ENCODE results near the gene CEP120.

CEP120 gene

DNA sequence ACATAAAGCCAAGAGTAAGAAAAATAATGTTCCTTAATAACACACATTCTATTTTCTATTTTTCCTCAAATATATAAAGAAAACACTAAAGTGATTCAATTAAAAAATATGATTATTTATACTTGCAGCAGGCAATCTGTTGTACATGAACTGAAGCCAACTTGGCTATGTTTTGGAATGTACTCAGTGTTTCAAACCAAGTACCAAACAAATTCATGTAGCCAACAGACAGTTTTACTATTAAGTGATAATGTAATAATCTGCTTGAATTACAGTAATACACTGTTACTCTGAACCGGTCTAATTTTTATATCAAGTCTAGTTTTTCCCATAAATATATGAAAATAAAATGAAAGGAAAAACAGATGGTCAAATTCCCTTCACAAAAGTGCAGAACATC, 58.0 kb downstream of the CEP120 start:
- TF ChIP-seq, protein P1, sequence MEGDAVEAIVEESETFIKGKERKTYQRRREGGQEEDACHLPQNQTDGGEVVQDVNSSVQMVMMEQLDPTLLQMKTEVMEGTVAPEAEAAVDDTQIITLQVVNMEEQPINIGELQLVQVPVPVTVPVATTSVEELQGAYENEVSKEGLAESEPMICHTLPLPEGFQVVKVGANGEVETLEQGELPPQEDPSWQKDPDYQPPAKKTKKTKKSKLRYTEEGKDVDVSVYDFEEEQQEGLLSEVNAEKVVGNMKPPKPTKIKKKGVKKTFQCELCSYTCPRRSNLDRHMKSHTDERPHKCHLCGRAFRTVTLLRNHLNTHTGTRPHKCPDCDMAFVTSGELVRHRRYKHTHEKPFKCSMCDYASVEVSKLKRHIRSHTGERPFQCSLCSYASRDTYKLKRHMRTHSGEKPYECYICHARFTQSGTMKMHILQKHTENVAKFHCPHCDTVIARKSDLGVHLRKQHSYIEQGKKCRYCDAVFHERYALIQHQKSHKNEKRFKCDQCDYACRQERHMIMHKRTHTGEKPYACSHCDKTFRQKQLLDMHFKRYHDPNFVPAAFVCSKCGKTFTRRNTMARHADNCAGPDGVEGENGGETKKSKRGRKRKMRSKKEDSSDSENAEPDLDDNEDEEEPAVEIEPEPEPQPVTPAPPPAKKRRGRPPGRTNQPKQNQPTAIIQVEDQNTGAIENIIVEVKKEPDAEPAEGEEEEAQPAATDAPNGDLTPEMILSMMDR (IDR thresholded peaks at IDR 0.05; ENCODE audit: low read depth, low read length, missing control alignments), result no peak
- no peak for DNase-seq (ENCODE audit: extremely low read depth, low read depth)
- H3K4me3 ChIP-seq (replicated peaks; ENCODE audit: low read depth, low read length), result no peak overlapping the region

DNA sequence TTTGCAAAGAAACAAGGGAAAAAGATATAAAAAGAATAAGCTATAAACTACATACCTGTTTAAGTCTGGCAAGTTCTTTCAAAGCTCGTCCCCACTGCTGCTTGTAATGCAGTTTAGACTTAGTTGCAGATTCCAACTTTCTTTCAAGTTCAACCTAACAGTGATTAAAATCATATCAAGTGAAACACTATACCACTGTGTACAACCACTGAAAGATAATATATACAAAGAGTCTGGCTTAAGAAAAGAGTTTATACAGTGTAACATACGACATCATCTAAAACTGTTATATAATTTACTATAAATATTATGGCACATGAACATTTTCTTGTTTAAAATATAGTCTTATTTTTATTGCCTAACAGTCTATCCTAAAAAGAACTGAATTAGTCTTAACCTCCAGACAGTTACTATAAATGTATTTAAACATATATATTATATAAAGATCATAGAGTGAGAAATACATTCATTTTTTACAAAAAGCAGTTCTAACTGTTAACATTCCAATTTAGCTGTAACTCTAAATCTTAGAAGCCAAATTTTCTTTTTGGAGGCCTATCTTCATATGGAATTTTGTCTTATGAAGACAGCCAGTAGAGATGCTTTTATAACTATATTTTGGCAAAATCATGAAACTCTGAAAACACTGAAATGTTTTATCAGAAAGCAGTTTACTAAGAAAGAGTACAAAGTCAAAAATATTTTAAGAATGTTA, 58.6 kb downstream of the CEP120 start:
- TF ChIP-seq, protein P1 (IDR thresholded peaks at IDR 0.05; ENCODE audit: low read depth, low read length, missing control alignments), result no peak
- no peak overlapping the region for H3K4me3 ChIP-seq (replicated peaks; ENCODE audit: low read depth, low read length)
- DNase-seq (ENCODE audit: extremely low read depth, low read depth), result no peak

DNA sequence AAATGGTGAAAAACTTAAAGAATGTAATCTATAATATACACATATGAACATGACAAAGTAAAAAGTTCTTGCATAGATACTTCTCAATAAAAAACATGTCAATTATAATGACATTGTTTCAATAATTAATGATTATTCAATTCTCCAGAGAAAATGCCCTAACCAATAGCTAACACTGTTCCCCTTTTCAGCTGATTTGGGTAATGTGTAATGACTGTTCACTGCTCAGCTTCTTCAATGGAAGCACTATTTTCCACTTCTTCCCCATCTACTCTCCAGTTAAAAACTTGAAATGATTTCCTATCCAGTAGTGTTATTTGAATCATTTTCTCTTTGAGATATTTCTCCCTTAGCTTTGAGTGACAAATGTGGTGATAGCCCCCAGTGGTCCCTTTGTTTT, 62.3 kb downstream of the CEP120 start:
- no peak overlapping the region for H3K4me3 ChIP-seq (replicated peaks; ENCODE audit: low read depth, low read length)
- no peak for DNase-seq (ENCODE audit: extremely low read depth, low read depth)
- TF ChIP-seq, protein P1 (IDR thresholded peaks at IDR 0.05; ENCODE audit: low read depth, low read length, missing control alignments), result no peak

DNA sequence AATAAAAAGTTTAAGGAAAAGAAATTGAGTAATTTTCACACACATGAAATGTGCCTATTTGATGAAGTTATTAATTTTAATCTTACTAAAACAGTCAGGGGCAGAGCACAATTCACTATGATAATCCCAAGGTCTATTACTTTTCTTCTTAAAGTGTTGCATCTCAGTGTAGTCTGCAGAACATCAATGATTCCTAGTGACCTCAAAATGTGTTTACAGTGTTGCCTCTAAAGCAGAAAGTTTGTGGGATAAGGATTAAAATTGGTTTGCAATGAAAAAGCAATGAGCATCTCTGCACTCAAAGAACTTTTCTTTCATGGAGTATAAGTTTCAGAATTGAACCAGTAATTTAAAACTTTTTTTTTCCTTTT, 63.0 kb downstream of the CEP120 start:
- no peak overlapping the region for H3K4me3 ChIP-seq (replicated peaks; ENCODE audit: low read depth, low read length)
- DNase-seq (ENCODE audit: extremely low read depth, low read depth), result no peak
- TF ChIP-seq, protein P1 (IDR thresholded peaks at IDR 0.05; ENCODE audit: low read depth, low read length, missing control alignments), result no peak

DNA sequence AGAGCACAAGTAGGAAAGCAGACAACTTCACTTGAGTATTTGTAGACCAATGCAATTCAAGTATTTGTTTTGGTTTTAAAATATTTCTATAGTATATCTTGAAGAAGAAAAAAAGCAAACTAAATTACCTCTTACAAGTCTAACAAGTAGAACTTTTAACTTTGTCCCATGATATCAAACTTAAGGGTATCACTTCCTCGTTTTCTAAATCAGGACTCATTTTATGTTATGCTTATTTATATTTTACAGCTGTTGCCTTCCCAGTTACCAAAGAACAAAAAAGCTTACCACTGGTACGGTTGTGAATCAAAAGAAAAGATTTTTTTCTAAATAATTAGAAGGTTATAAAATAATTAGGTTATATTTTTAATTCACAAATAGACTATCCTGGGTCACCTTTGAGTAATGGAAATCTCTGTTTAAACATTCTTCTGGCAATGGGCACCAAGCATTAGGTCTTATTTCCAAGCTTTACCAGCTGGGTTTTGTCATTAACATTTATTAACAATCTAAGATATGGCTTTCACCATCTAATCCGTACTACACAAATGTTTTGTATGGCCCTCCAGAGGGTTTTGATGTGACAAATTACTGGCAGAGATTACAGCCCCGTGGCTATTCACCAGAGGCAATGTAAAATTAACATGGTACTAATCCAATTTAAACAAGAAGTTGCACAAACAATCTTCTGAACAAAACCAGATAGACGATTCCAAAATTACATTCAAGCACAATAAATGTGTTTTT, 63.6 kb downstream of the CEP120 start:
- no peak for DNase-seq (ENCODE audit: extremely low read depth, low read depth)
- TF ChIP-seq, protein P1 (IDR thresholded peaks at IDR 0.05; ENCODE audit: low read depth, low read length, missing control alignments), result no peak
- no peak overlapping the region for H3K4me3 ChIP-seq (replicated peaks; ENCODE audit: low read depth, low read length)

DNA sequence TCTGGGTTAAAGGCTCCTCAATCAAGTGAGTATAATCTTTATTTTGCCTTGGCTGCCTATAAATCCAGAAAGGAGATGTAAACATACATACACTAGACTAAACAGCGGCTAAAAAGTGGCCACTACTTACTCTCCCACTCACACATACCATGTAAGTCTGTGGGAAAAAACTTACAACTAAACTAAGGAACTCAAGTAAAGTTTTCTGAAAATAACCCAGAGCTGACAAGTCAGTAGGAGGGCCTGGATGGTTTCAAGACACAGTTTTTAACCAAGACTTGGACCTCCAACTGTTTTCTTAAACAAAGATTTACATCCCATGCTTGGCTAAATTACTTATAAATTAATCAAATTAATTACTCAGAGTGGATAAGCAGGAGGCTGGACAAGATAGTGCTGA, 64.5 kb downstream of the CEP120 start:
- TF ChIP-seq, protein P1 (IDR thresholded peaks at IDR 0.05; ENCODE audit: low read depth, low read length, missing control alignments), result no peak
- DNase-seq (ENCODE audit: extremely low read depth, low read depth), result no peak
- no peak overlapping the region for H3K4me3 ChIP-seq (replicated peaks; ENCODE audit: low read depth, low read length)

Data from HFF-Myc (cell line).